Activated CD8-positive, alpha-beta memory T cell treated with anti-CD3 and anti-CD28 coated beads, Interleukin-2, amount 50 U/mL, for 4 hours (primary cell): ENCODE measurements around the gene GAS6.

Source experiments
- DNase-seq: peaks from one replicate; pipeline ENCODE4 v3.0.0-alpha.2; 2020

Gene GAS6

GRCh38 chr13:113787694-113788093, 76.2 kb downstream of the GAS6 start:
- peak; percentile 1 for DNase-seq

GRCh38 chr13:113786262-113786841, 77.5 kb downstream of the GAS6 start:
- peak; percentile 9 for DNase-seq

- DNase-seq, result peak; percentile 7
These were observed 78.5 kb downstream of the GAS6 start for GRCh38 chr13:113785051-113786010.

GRCh38 chr13:113784645-113785024, 79.2 kb downstream of the GAS6 start:
- DNase-seq, result no peak

GRCh38 chr13:113783966-113784644, 79.8 kb downstream of the GAS6 start:
- DNase-seq, result no peak

GRCh38 chr13:113783200-113783881, 80.5 kb downstream of the GAS6 start:
- DNase-seq, result peak; percentile 3

GRCh38 chr13:113782472-113782871, 81.4 kb downstream of the GAS6 start:
- DNase-seq, result no peak

GRCh38 chr13:113781571-113781970, 82.3 kb downstream of the GAS6 start:
- DNase-seq, result no peak

- no peak for DNase-seq
These were observed 86.3 kb downstream of the GAS6 start for GRCh38 chr13:113777311-113778260.

- no peak for DNase-seq
These were observed 87.4 kb downstream of the GAS6 start for GRCh38 chr13:113776231-113777125.

- no peak for DNase-seq
These were observed 88.3 kb downstream of the GAS6 start for GRCh38 chr13:113775451-113776145.

GRCh38 chr13:113774177-113775107, 89.4 kb downstream of the GAS6 start:
- DNase-seq, result no peak

- no peak for DNase-seq
These were observed 92.1 kb downstream of the GAS6 start for GRCh38 chr13:113771709-113772331.

- DNase-seq, result no peak
These were observed 92.9 kb downstream of the GAS6 start for GRCh38 chr13:113770937-113771336.
